ENCODE data around the gene CNPY3. TPM values are rescaled to one million over a fixed set of nuclear protein-coding genes. Genes with fewer than 3 reads are reported as not detected.
A peak's percentile ranks its signal among the peaks of the same experiment; 100 is the strongest.
"Not testable (repeated sequence)": the region's sequence is repeated elsewhere in the genome, so short reads cannot be mapped to it uniquely, and the experiment has no call there.

The CNPY3 gene
- total RNA-seq, 1 donor from 2014 or later, result 57.6 TPM

GRCh38 chr6:42890311-42891198 is 38.7 kb upstream of the CNPY3 start:
- no peak for TF ChIP-seq CTCF (conservative IDR thresholded peaks at IDR 0.05)
- Mint-ChIP-seq H3K27me3 (no peaks in the 10 kb centered on the region), H3K4me3 (peak overlapping the region; percentile 98), H3K9me3 (no peaks in the 10 kb centered on the region), H3K4me1 (ENCODE audit: unreplicated experiment) (peaks cover 12% of the 10 kb centered on the region), H3K27ac (peak overlapping the region; percentile 96), H3K36me3 (peaks cover 7% of the 10 kb centered on the region)
- peak; percentile 92 for DNase-seq (ENCODE audit: extremely low spot score, unreplicated experiment)

DNA sequence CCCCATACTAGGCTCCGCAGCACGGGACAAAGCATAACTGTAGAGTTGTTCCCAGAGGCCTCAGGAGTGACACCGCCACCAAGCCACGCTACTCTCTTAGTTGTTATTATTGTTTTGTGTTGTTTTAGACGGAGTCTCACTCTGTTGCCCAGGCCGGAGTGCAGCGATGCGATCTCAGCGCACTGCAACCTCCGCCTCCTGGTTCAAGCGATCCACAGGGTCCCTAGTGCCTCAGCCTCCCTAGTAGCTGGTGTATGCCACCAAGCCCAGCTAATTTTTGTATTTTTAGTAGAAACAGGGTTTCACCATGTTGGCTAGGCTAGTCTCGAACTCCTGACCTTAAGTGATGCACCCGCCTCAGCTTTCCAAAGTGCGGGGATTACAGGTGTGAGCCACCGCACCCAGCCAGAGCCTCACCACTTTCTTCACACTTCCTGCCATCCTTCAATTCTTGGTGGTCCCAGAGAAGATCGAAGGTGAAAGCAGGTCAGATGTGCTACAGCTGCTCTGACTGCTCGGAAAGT is 38.0 kb upstream of the CNPY3 start:
- no peak for TF ChIP-seq CTCF (conservative IDR thresholded peaks at IDR 0.05)
- no peaks in the 10 kb centered on the region for H3K27me3 Mint-ChIP-seq
- no peaks in the 10 kb centered on the region for H3K9me3 Mint-ChIP-seq
- DNase-seq (ENCODE audit: extremely low spot score, unreplicated experiment), result no peak
- H3K36me3 Mint-ChIP-seq, result peaks cover under 1% of the 10 kb centered on the region
- H3K4me3 Mint-ChIP-seq, result peak overlapping the region; percentile 98
- H3K27ac Mint-ChIP-seq, result peak overlapping the region; percentile 96
- peaks cover 12% of the 10 kb centered on the region for H3K4me1 Mint-ChIP-seq (ENCODE audit: unreplicated experiment)

DNA sequence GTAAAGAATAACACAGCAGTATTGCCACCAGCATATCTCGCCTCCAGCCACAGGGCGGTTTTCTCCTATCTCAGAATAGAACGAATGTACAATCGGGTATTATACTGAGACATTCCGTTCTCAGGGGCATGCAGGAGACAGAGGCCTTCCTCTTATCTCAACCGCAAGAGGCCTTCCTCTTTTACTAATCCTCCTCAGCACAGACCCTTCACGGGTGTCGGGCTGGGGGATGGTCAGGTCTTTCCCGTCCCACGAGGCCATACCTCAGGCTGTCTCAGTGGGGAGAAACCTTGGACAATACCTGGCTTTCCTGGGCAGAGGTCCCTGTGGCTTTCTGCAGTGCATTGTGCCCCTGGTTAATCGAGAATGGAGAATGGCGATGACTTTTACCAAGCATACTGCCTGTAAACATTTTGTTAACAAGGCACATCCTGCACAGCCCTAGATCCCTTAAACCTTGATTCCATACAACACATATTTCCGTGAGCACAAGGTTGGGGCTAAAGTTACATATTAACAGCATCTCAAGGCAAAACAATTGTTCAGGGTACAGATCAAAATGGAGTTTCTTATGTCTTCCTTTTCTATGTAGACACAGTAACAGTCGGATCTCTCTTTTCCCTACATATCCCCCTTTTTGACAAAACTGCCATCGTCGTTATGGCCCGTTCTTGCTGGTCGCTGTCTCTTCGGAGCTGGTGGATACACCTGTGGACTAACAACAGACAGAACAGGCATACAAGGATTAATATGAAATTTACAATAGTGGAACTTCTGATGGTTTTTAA is 35.0 kb upstream of the CNPY3 start:
- not testable (repeated sequence) for H3K4me3 Mint-ChIP-seq; H3K9me3 Mint-ChIP-seq; DNase-seq (ENCODE audit: extremely low spot score, unreplicated experiment); H3K36me3 Mint-ChIP-seq; H3K27me3 Mint-ChIP-seq
- H3K27ac Mint-ChIP-seq, result peak overlapping the region; percentile 26
- peaks cover 18% of the 10 kb centered on the region for H3K4me1 Mint-ChIP-seq (ENCODE audit: unreplicated experiment)

- TF ChIP-seq CTCF (conservative IDR thresholded peaks at IDR 0.05), result no peak
- no peaks in the 10 kb centered on the region for H3K9me3 Mint-ChIP-seq
- no peak for DNase-seq (ENCODE audit: extremely low spot score, unreplicated experiment)
- no peak overlapping the region for H3K27ac Mint-ChIP-seq
- no peak overlapping the region for H3K4me3 Mint-ChIP-seq
- no peaks in the 10 kb centered on the region for H3K36me3 Mint-ChIP-seq
- H3K27me3 Mint-ChIP-seq, result no peaks in the 10 kb centered on the region
- H3K4me1 Mint-ChIP-seq (ENCODE audit: unreplicated experiment), result peaks cover 11% of the 10 kb centered on the region
Observed at GRCh38 chr6:42896178-42896719, 33.0 kb upstream of the CNPY3 start.

DNA sequence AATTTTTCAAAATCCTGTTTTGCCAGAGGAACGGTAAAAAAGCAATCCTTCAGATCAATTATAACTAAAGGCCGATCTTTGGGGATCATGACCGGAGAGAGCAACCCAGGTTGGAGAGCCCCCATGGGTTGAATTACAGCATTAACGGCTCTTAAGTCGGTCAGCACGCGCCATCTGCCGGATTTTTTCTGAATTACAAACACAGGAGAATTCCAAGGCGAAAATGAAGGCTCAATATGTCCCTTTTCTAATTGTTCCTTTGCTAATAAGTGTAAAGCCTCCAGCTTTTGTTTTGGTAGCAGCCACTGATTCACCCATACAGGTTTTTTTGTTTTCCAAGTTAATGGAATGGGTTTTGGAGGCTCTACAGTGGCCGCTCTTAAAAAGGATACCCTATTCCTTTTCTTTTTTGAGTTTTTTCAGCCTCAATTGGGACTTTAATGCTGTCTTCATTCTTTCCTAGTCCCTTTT is 30.4 kb upstream of the CNPY3 start:
- H3K36me3 Mint-ChIP-seq, result no peaks in the 10 kb centered on the region
- H3K4me3 Mint-ChIP-seq, result peak overlapping the region; percentile 71
- peak overlapping the region; percentile 26 for H3K27ac Mint-ChIP-seq
- peak; percentile 84 for TF ChIP-seq CTCF (conservative IDR thresholded peaks at IDR 0.05)
- DNase-seq (ENCODE audit: extremely low spot score, unreplicated experiment), result no peak
- H3K4me1 Mint-ChIP-seq (ENCODE audit: unreplicated experiment), result peaks cover 24% of the 10 kb centered on the region
- no peaks in the 10 kb centered on the region for H3K27me3 Mint-ChIP-seq
- no peaks in the 10 kb centered on the region for H3K9me3 Mint-ChIP-seq

Data from type B pancreatic cell (in vitro differentiated cells).